Karpas-422 (cell line): ENCODE results near the gene IFNE. TPM values are rescaled to one million over a fixed set of nuclear protein-coding genes. Genes with fewer than 3 reads are reported as not detected.

Experiments
- small RNA-seq: library from RNA; depleted of rRNA; stranded (forward); fragments of <200 nt; gene quantifications from one replicate; pipeline ENCODE3, GENCODE V24; 2014
- total RNA-seq: library from RNA; depleted of rRNA; stranded (reverse); fragments of >200 nt; shearing (Covaris generic); gene quantifications from 2 replicates; pipeline ENCODE4 v1.2.3, GENCODE V29; 2014; ENCODE audit warnings: low replicate concordance; rRNA removed

Gene IFNE
- total RNA-seq, 1 experiment from 2014 or later: not detected

Small RNAs within 50 kb of the gene (small RNA-seq; reads per million reads assigned to genes)
- gene MIR31 (not detected), gene RF00157 (0.12 reads per million)

Other genes with a start within 250 kb of the IFNE start
- gene IFNA14, start 242.3 kb downstream of the IFNE start, total RNA-seq: not detected in 2 replicates
- not detected in 2 replicates for gene IFNA5, start 177.0 kb downstream of the IFNE start, total RNA-seq
- gene KLHL9, start 146.9 kb downstream of the IFNE start, total RNA-seq: 14.0 and 21.2 TPM in 2 replicates
- not detected in 2 replicates for gene IFNA6, start 131.4 kb downstream of the IFNE start, total RNA-seq
- gene IFNA13, start 114.3 kb downstream of the IFNE start, total RNA-seq: not detected in 2 replicates
- not detected in 2 replicates for gene IFNA2, start 96.9 kb downstream of the IFNE start, total RNA-seq
- not detected in 2 replicates for gene IFNA8, start 73.2 kb downstream of the IFNE start, total RNA-seq
- gene IFNA1, start 41.9 kb downstream of the IFNE start, total RNA-seq: not detected in 2 replicates